AG09319 (cell line): ENCODE measurements around the gene TMEM95.

ENCODE experiments used
- DNase-seq: peaks from one replicate; pipeline ENCODE4 v3.0.0-alpha.2; 2010; ENCODE audit warnings: low read depth; ENCODE audit errors: extremely low read depth
- TF ChIP-seq, protein P1 (sequence below): IDR thresholded peaks from 2 replicates; pipeline ENCODE4 v1.5.1; 2011; ENCODE audit warnings: low read depth, mild to moderate bottlenecking, inconsistent platforms, low read length, moderate library complexity

TMEM95 gene, protein sequence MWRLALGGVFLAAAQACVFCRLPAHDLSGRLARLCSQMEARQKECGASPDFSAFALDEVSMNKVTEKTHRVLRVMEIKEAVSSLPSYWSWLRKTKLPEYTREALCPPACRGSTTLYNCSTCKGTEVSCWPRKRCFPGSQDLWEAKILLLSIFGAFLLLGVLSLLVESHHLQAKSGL

DNA sequence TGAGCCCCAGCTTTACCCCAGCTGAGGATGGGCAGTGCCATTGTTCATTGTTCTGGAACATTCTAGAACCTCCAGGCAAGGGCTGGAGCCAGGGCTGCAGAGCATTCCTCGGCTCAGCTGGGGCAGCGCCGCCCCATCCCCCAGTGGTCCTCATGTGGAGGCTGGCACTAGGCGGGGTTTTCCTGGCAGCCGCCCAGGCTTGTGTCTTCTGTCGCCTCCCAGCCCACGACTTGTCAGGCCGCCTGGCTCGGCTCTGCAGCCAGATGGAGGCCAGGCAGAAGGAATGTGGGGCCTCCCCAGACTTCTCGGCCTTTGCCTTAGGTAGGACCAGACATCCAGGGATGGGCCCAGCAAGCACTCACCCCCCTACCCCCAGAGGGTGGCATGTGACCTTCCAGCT, at the start of gene TMEM95:
Gene TMEM95 (plus strand): TSS at position 104 of the 400 bp plus-strand sequence. CDS start 49 bp downstream, at position 153.
- DNase-seq = no peak
- TF ChIP-seq, protein P1, sequence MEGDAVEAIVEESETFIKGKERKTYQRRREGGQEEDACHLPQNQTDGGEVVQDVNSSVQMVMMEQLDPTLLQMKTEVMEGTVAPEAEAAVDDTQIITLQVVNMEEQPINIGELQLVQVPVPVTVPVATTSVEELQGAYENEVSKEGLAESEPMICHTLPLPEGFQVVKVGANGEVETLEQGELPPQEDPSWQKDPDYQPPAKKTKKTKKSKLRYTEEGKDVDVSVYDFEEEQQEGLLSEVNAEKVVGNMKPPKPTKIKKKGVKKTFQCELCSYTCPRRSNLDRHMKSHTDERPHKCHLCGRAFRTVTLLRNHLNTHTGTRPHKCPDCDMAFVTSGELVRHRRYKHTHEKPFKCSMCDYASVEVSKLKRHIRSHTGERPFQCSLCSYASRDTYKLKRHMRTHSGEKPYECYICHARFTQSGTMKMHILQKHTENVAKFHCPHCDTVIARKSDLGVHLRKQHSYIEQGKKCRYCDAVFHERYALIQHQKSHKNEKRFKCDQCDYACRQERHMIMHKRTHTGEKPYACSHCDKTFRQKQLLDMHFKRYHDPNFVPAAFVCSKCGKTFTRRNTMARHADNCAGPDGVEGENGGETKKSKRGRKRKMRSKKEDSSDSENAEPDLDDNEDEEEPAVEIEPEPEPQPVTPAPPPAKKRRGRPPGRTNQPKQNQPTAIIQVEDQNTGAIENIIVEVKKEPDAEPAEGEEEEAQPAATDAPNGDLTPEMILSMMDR = no peak

DNA sequence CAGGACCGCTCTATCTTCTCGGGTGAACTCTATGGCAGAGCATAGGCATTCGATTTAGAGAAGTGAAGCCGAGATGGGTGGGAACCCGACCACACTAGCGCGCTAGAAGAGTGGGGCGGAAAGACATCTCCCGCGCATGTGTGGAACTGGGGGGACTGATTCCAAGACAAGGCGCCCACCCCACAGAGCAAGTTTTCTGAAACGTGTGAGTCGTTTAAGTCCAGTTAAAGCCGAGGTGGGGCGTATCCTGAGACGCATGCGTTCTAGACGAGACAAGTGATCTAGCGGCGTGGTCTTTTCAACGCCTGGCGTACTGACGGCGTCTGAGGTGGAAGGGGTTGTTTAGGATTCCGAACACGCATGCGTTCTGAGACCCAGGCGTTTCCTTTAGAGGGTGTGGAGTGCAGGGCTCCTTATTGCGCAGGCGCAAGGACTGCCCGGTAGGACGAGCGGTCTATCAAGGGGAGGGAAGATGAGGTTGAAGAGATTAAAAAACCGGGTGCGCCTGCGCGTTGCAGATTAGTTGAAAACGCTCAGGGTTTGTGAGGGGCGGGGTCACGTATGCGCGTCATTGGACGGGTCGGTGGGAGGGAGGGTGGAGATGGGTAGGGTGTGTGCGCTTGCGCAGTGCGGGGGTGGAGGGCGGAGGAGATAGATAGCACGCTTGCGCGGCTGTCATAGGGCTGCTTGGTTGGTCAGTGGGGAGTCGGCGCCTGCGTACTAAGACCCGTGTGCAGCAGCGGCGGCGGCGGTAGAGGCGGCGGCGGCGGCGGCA, 47.9 kb upstream of the TMEM95 start, which contains the start of gene EIF5A:
Gene EIF5A (plus strand): TSS at position 718 of the 775 bp plus-strand sequence. CDS start 2,008 bp downstream, outside the sequence.
- peak; percentile 100 for DNase-seq
- TF ChIP-seq, protein P1 = no peak

DNA sequence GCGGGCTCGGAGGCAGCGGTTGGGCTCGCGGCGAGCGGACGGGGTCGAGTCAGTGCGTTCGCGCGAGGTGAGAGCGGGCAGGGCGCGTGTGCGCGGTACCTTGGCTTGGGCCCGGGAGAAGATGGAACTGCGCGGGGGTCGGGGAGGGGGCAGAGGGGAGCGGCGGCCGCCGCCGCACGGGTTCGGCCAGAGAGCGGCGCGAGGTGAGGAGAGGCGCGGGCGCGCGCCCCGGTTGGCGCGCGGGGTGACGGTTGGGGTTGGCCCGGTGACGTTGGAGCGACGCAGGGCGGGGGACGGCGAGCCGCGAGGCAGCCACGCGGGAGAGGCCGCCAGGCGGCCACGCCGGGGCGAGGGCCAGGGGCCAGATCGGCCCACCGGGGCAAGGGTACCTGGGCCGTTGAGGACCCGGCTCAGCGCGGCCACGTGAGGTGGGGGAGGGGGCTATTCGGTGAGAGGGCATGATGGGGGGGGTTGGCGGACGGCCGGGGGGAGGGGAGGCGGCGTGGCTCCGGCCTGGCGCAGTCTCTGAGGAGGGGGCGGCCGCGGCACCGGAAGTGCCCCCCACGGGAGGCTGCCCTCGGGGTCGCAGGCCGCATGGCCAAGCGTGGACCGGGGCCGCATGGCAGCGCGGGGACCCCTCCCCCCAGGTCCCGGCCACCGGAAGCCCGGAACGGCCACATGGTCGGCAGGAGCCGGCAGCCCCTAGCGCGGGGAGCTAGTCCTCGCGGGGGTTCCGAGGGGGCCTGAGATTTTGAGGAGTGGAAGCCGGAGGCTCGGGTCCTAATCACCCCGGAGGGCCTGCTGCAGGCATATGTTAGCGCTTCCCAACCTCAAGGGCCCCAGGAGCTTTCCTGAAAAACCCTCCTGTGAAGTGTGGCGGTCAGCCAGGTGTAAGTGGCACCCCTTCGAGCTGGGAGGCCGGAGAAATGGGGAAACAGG, 47.0 kb upstream of the TMEM95 start:
- DNase-seq = no peak
- TF ChIP-seq, protein P1 = no peak

DNA sequence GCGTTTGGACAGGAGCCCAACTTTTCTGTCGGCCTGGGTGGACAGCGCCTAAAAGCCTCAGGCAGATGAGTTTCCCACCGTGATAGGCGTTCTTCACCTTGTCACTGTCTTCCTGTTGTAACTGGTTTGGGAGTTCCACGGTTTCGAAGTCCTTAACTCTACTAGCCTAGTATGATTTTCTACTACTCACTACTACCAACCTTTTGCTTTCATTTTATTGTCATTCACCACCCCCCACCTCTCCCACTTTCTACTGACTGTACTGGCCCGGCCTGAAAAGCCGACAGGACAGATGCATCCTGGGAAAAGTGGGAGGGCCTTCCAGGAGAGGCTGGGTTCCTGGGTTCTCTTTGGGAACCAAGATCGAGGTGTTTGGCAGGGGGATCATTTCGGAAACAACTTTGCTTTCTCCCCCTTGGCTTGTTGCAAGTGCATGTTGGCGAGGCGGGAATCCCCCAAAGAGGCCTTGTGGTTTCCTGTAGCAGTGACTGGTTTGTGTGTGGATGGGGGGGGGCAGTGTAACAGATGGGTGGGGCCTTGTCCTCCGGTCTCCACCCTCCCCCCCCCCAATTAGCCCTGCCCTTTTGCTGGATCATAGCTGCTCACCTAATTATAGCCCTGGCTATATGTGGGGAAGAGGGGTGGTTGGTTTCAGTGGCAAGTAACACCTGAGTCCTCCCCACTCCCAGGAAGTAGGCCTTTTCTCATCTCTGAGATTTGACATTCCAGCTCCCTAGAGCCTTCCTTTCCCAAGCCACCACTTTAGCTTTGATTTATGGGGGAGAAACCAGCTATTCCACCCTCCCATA, 46.1 kb upstream of the TMEM95 start:
- TF ChIP-seq, protein P1 = no peak
- DNase-seq = no peak

DNA sequence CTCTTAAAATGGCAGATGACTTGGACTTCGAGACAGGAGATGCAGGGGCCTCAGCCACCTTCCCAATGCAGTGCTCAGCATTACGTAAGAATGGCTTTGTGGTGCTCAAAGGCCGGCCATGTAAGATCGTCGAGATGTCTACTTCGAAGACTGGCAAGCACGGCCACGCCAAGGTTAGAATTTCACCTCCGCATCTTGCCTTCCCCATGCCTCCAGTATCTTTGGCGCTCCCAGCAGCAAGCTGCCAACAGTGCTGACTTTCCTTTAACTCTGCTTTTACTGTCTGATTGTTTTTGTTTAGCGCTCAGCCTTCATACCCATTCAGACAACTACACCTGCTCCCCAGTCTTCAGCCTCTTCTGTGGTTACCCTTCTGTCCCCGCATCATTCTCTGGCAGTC, 45.3 kb upstream of the TMEM95 start:
- TF ChIP-seq, protein P1 = no peak
- no peak for DNase-seq

DNA sequence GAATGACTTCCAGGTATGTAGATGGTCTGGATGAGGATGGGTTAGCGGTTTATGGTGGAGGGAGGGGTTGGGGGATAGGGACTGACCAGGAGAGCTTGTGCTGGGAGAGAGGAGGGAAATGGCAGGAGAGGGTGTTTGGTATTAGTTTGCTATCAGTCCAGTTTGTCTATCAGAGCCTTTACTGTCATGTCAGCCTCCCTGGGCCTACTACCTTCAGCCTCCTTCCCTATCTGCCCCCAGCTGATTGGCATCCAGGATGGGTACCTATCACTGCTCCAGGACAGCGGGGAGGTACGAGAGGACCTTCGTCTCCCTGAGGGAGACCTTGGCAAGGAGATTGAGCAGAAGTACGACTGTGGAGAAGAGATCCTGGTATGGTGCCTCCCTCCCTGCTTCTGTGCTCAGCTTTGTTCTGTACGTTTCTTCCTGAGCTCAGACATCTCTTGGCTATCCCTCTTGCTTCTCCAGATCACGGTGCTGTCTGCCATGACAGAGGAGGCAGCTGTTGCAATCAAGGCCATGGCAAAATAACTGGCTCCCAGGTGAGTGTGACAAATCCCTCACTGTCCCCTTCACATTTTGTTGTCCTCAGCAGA, 43.7 kb upstream of the TMEM95 start:
- TF ChIP-seq, protein P1 = no peak
- no peak for DNase-seq
